Measurements from ENCODE around the gene SMCO2.
A peak's percentile ranks its signal among the peaks of the same experiment; 100 is the strongest.

Gene SMCO2

GRCh38 chr12:27521066-27521465 is 74.5 kb downstream of the SMCO2 start:
- Histone ChIP-seq H3K4me1 (ENCODE audit: low read length) (no peaks in the 10 kb centered on the region), H3K9ac (ENCODE audit: low read length) (no peak overlapping the region), H4K20me1 (ENCODE audit: insufficient read depth, low read length) (no peaks in the 10 kb centered on the region), H3K79me2 (ENCODE audit: low read length) (no peaks in the 10 kb centered on the region), H3K4me3 (ENCODE audit: low read length) (no peak overlapping the region), H3K27me3 (replicated peaks; ENCODE audit: insufficient read depth, low read length) (no peaks in the 10 kb centered on the region), H3K9me2 (replicated peaks; ENCODE audit: insufficient read depth, low read length) (no peaks in the 10 kb centered on the region; the same call in 1 of the 2 replicates), H3F3A (ENCODE audit: insufficient read depth, low read length) (no peaks in the 10 kb centered on the region; the same call in 1 of the 2 replicates), H3K36me3 (replicated peaks; ENCODE audit: insufficient read depth, low read length) (no peaks in the 10 kb centered on the region), H3K27ac (ENCODE audit: low read length) (no peak overlapping the region), H3K4me2 (ENCODE audit: low read depth, low read length) (no peak overlapping the region), H2AFZ (ENCODE audit: low read length) (no peak overlapping the region), H3K9me3 (replicated peaks; ENCODE audit: insufficient read depth, low read length) (no peaks in the 10 kb centered on the region)
- TF ChIP-seq EZH2 (optimal IDR thresholded peaks at IDR 0.05; ENCODE audit: low read depth, low read length) (no peak), EZH2phosphoT487 (IDR thresholded peaks at IDR 0.05; ENCODE audit: low read length) (no peak)
- DNase-seq: no peak

DNA sequence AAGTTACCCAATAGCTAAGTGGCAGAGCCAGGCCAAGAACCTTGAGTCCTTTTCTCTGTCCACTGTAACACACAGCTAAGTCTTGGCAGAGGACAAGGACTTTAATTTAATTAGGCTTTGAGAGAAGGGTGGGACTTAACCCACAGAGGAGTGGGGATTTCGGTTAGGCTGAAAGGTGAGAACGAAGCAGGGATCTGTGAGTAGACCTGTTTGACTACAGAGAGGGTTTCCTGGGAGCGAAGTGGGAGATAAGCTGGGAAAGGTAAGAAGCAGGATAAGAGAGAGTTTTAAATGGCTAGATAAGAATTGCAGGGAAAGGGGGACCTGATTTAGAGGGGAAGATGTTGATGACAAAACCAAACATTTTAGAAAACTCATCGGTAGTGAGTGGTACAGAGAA is 75.4 kb downstream of the SMCO2 start:
- no peak for DNase-seq
- Histone ChIP-seq H3K4me2 (ENCODE audit: low read depth, low read length) (no peak overlapping the region), H3K27me3 (replicated peaks; ENCODE audit: insufficient read depth, low read length) (no peaks in the 10 kb centered on the region), H3F3A (ENCODE audit: insufficient read depth, low read length) (no peaks in the 10 kb centered on the region; the same call in 1 of the 2 replicates), H3K4me3 (ENCODE audit: low read length) (no peak overlapping the region), H3K9ac (ENCODE audit: low read length) (no peak overlapping the region), H2AFZ (ENCODE audit: low read length) (no peak overlapping the region), H3K4me1 (ENCODE audit: low read length) (no peaks in the 10 kb centered on the region), H3K36me3 (replicated peaks; ENCODE audit: insufficient read depth, low read length) (no peaks in the 10 kb centered on the region), H4K20me1 (ENCODE audit: insufficient read depth, low read length) (no peaks in the 10 kb centered on the region), H3K79me2 (ENCODE audit: low read length) (no peaks in the 10 kb centered on the region), H3K27ac (ENCODE audit: low read length) (no peak overlapping the region), H3K9me3 (replicated peaks; ENCODE audit: insufficient read depth, low read length) (no peaks in the 10 kb centered on the region), H3K9me2 (replicated peaks; ENCODE audit: insufficient read depth, low read length) (no peaks in the 10 kb centered on the region)
- TF ChIP-seq CTCF (IDR thresholded peaks at IDR 0.05; ENCODE audit: low read length) (no peak), EZH2 (optimal IDR thresholded peaks at IDR 0.05; ENCODE audit: low read depth, low read length) (no peak)

DNA sequence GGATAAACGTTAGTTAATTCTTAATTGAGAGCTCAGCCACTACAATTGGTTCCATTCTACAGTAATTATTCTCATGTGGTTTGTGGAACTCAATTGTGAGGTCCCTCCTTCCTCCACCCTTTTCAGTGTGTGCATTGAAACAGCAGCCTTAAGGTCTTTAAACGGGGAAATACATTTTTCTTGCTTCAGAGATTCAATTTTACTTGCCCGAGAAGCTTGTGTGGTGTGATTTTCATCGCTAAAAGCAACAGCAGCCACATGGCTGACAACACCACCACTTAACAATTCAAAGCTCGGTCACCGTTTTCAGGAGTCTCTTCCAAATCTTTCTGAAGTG is 76.7 kb downstream of the SMCO2 start:
- H3K4me2 ChIP-seq (ENCODE audit: low read depth, low read length): peak overlapping the region; percentile 68

More for the DNA sequence above, 76.7 kb downstream of the SMCO2 start:
- TF ChIP-seq EZH2phosphoT487 (IDR thresholded peaks at IDR 0.05; ENCODE audit: low read length) (no peak), CTCF (IDR thresholded peaks at IDR 0.05; ENCODE audit: low read length) (no peak), EZH2 (optimal IDR thresholded peaks at IDR 0.05; ENCODE audit: low read depth, low read length) (no peak)
- Histone ChIP-seq H3K9me3 (replicated peaks; ENCODE audit: insufficient read depth, low read length) (no peaks in the 10 kb centered on the region), H3K4me3 (ENCODE audit: low read length) (peak overlapping the region; percentile 78), H4K20me1 (ENCODE audit: insufficient read depth, low read length) (no peaks in the 10 kb centered on the region), H3K27me3 (replicated peaks; ENCODE audit: insufficient read depth, low read length) (no peaks in the 10 kb centered on the region), H3K4me1 (ENCODE audit: low read length) (no peaks in the 10 kb centered on the region), H2AFZ (ENCODE audit: low read length) (peak overlapping the region; percentile 88), H3K27ac (ENCODE audit: low read length) (peak overlapping the region; percentile 5; the same call in 1 of the 2 replicates), H3K9ac (ENCODE audit: low read length) (peak overlapping the region; percentile 60), H3K36me3 (replicated peaks; ENCODE audit: insufficient read depth, low read length) (no peaks in the 10 kb centered on the region), H3F3A (ENCODE audit: insufficient read depth, low read length) (no peaks in the 10 kb centered on the region; the same call in 1 of the 2 replicates), H3K9me2 (replicated peaks; ENCODE audit: insufficient read depth, low read length) (no peaks in the 10 kb centered on the region), H3K79me2 (ENCODE audit: low read length) (no peaks in the 10 kb centered on the region)
- DNase-seq: peak; percentile 10

All from MM.1S (cell line).